WTC11 (cell line): Measurements from ENCODE around the gene LONP2. TPM values are rescaled to one million over a fixed set of nuclear protein-coding genes. Genes with fewer than 3 reads are reported as not detected.

Experiments
- ATAC-seq: fragments of 200-7000 bp; cut with Tn5 transposase; 2 replicates; pipeline ENCODE4 v1.10.0; 2021; ENCODE audit warnings: mild to moderate bottlenecking, moderate library complexity
- CTCF ChIA-PET: fragments of 300-600 bp; sonication (Branson Sonifier 250); formaldehyde crosslinking; loops from one replicate; lab custom pipeline; 2021; ENCODE audit warnings: antibody characterized with exemption; lab: Charles Lee
- POLR2A ChIA-PET: fragments of 350-600 bp; sonication (Branson Sonifier 250); formaldehyde crosslinking; loops from one replicate; lab custom pipeline; 2021; ENCODE audit warnings: antibody characterized with exemption; lab: Charles Lee
- DNase-seq: peaks from one replicate; pipeline ENCODE4 v3.0.0; 2021; ENCODE audit warnings: low spot score
- H3K27ac Mint-ChIP-seq: 2 replicates; pipeline ENCODE4 v1.8.0; 2021; ENCODE audit warnings: mixed read lengths
- H3K27me3 Mint-ChIP-seq: 2 replicates; pipeline ENCODE4 v1.8.0; 2021; ENCODE audit warnings: low read depth, mild to moderate bottlenecking, moderate library complexity, mixed read lengths
- H3K36me3 Mint-ChIP-seq: 2 replicates; pipeline ENCODE4 v1.8.0; 2021; ENCODE audit warnings: mixed read lengths
- H3K4me1 Mint-ChIP-seq: 2 replicates; pipeline ENCODE4 v1.8.0; 2022; ENCODE audit warnings: mixed read lengths
- H3K4me3 Mint-ChIP-seq: 2 replicates; pipeline ENCODE4 v1.8.0; 2021; ENCODE audit warnings: mild to moderate bottlenecking, moderate library complexity, mixed read lengths
- H3K9me3 Mint-ChIP-seq: 2 replicates; pipeline ENCODE4 v1.8.0; 2021; ENCODE audit warnings: mixed read lengths
- AR ChIP-seq: fragments of 250-450 bp; sonication (Bioruptor Pico); IDR thresholded peaks from 2 replicates; pipeline ENCODE4 v1.9.0; 2021; ENCODE audit warnings: mild to moderate bottlenecking
- ATF2 ChIP-seq: sonication (generic); formaldehyde crosslinking; IDR thresholded peaks from 2 replicates; pipeline ENCODE4 v1.8.1; 2022; ENCODE audit warnings: low read depth, missing genetic modification reagents, borderline replicate concordance
- CTCF ChIP-seq: fragments of 200-600 bp; IDR thresholded peaks from 2 replicates; pipeline ENCODE4 v1.8.0; 2022; ENCODE audit warnings: antibody characterized with exemption
- ESRRA ChIP-seq: sonication (generic); formaldehyde crosslinking; IDR thresholded peaks from 2 replicates; pipeline ENCODE4 v1.8.1; 2022; ENCODE audit warnings: mild to moderate bottlenecking, missing genetic modification reagents, borderline replicate concordance
- HMGXB4 ChIP-seq: sonication (generic); formaldehyde crosslinking; IDR thresholded peaks from 2 replicates; pipeline ENCODE4 v1.8.1; 2023; ENCODE audit warnings: mild to moderate bottlenecking, moderate library complexity, missing genetic modification reagents
- KAT7 ChIP-seq: sonication (generic); formaldehyde crosslinking; IDR thresholded peaks from 2 replicates; pipeline ENCODE4 v1.8.1; 2023; ENCODE audit warnings: missing genetic modification reagents, mild to moderate bottlenecking, borderline replicate concordance
- MAX ChIP-seq: sonication (generic); formaldehyde crosslinking; IDR thresholded peaks from 2 replicates; pipeline ENCODE4 v1.8.0; 2022; ENCODE audit warnings: mild to moderate bottlenecking, missing genetic modification reagents
- OVOL2 ChIP-seq: fragments of 250-450 bp; sonication (Bioruptor Pico); IDR thresholded peaks from 2 replicates; pipeline ENCODE4 v1.9.0; 2021; ENCODE audit warnings: mild to moderate bottlenecking, borderline replicate concordance
- PREB ChIP-seq: sonication (generic); formaldehyde crosslinking; IDR thresholded peaks from 2 replicates; pipeline ENCODE4 v1.8.1; 2022; ENCODE audit warnings: mild to moderate bottlenecking, missing genetic modification reagents, moderate library complexity, borderline replicate concordance
- SP1 ChIP-seq: sonication (generic); formaldehyde crosslinking; conservative IDR thresholded peaks from 2 replicates; pipeline ENCODE4 v1.8.1; 2022; ENCODE audit warnings: missing genetic modification reagents
- TEAD1 ChIP-seq: sonication (generic); formaldehyde crosslinking; IDR thresholded peaks from 2 replicates; pipeline ENCODE4 v1.8.0; 2022; ENCODE audit warnings: mild to moderate bottlenecking, missing genetic modification reagents
- USF1 ChIP-seq: sonication (generic); formaldehyde crosslinking; IDR thresholded peaks from 2 replicates; pipeline ENCODE4 v1.8.0; 2022; ENCODE audit warnings: mild to moderate bottlenecking, missing genetic modification reagents
- ZBTB43 ChIP-seq: sonication (generic); formaldehyde crosslinking; IDR thresholded peaks from 2 replicates; pipeline ENCODE4 v1.8.1; 2023; ENCODE audit warnings: mild to moderate bottlenecking, missing genetic modification reagents
- ZNF219 ChIP-seq: sonication (generic); formaldehyde crosslinking; IDR thresholded peaks from 2 replicates; pipeline ENCODE4 v1.8.0; 2023; ENCODE audit warnings: missing genetic modification reagents, mild to moderate bottlenecking, borderline replicate concordance
- ZNF263 ChIP-seq: sonication (generic); formaldehyde crosslinking; IDR thresholded peaks from 2 replicates; pipeline ENCODE4 v1.8.1; 2022; ENCODE audit warnings: low read depth, mild to moderate bottlenecking, moderate library complexity, missing genetic modification reagents
- ZNF671 ChIP-seq: fragments of 250-450 bp; sonication (Bioruptor Pico); IDR thresholded peaks from 2 replicates; pipeline ENCODE4 v1.8.0; 2021; ENCODE audit warnings: mild to moderate bottlenecking
- total RNA-seq: library from RNA; stranded (reverse); gene quantifications from 3 replicates; pipeline ENCODE4 v1.2.3, GENCODE V29; 2021

The LONP2 gene
- total RNA-seq, 1 experiment from 2014 or later = 28.4 TPM

GRCh38 chr16:48350736-48351135, 106.6 kb downstream of the LONP2 start:
- TF ChIP-seq MAX (CRISPR knock-in tag) (no peak), ZNF219 (CRISPR knock-in tag) (no peak)
- no peak overlapping the region for H3K27ac Mint-ChIP-seq
- ChIA-PET POLR2A (interaction anchor here (0.6 to 0.7 kb wide), 2 partner anchors 101 to 286 kb away, joined by 3 read pairs; no protein-coding TSS in a partner anchor), CTCF (interaction anchor here (1.3 to 1.4 kb wide), 2 partner anchors 119 to 272 kb away, joined by 4 to 5 read pairs; no protein-coding TSS in a partner anchor)
- peaks cover 3% of the 10 kb centered on the region for H3K4me1 Mint-ChIP-seq
- no peak for ATAC-seq
- DNase-seq = no peak
- no peaks in the 10 kb centered on the region for H3K9me3 Mint-ChIP-seq
- no peaks in the 10 kb centered on the region for H3K27me3 Mint-ChIP-seq
- no peak overlapping the region for H3K4me3 Mint-ChIP-seq
- peaks cover 42% of the 10 kb centered on the region for H3K36me3 Mint-ChIP-seq

GRCh38 chr16:48352648-48353390, 108.7 kb downstream of the LONP2 start:
- ATAC-seq = no peak
- Mint-ChIP-seq H3K4me1 (peaks cover 5% of the 10 kb centered on the region), H3K4me3 (no peak overlapping the region), H3K36me3 (peaks cover 39% of the 10 kb centered on the region), H3K9me3 (no peaks in the 10 kb centered on the region), H3K27ac (no peak overlapping the region), H3K27me3 (no peaks in the 10 kb centered on the region)
- POLR2A ChIA-PET = no interaction called here
- TF ChIP-seq HMGXB4 (CRISPR knock-in tag) (no peak), USF1 (CRISPR knock-in tag) (no peak), PREB (CRISPR knock-in tag) (no peak), ZNF671 (CRISPR knock-in tag) (no peak), ZNF263 (CRISPR knock-in tag) (no peak), KAT7 (CRISPR knock-in tag) (no peak), OVOL2 (CRISPR knock-in tag) (no peak), AR (CRISPR knock-in tag) (no peak), CTCF (no peak), ATF2 (CRISPR knock-in tag) (no peak), SP1 (CRISPR knock-in tag) (no peak), TEAD1 (CRISPR knock-in tag) (no peak), ESRRA (CRISPR knock-in tag) (no peak), ZBTB43 (CRISPR knock-in tag) (no peak)
- DNase-seq = no peak
- CTCF ChIA-PET = interaction anchor here (1.3 to 4.4 kb wide), 3 partner anchors 121 to 270 kb away, joined by 4 to 26 read pairs (median 16); no protein-coding TSS in a partner anchor
